Tibial artery (tissue), 4 donors: ENCODE data around the gene KCNK17.

Experiments
- DNase-seq, 2 donors: peaks; one replicate each; pipeline ENCODE4 v3.0.0-alpha.2; 2019
- H3K27ac ChIP-seq, 2 donors: fragments of 200-600 bp; sonication (generic) in 1 of 2; 1 replicate in 1 of 2; 2 replicates in 1 of 2; pipeline ENCODE4 v1.5.1; 2018 to 2019; ENCODE audit warnings: mild to moderate bottlenecking in 1 of 2
- H3K27me3 ChIP-seq, 2 donors: fragments of 200-600 bp; sonication (generic) in 1 of 2; one replicate each; pipeline versions ENCODE4 v1.5.1 to v1.6.0; 2016 to 2019
- H3K36me3 ChIP-seq, 3 donors: fragments of 200-600 bp; sonication (generic) in 2 of 3; one replicate each; pipeline ENCODE4 v1.5.1; 2016 to 2019; ENCODE audit warnings: mild to moderate bottlenecking in 2 of 3
- H3K4me1 ChIP-seq, 4 donors: fragments of 200-600 bp; sonication (generic) in 2 of 4; 1 replicate in 3 of 4; 2 replicates in 1 of 4; pipeline ENCODE4 v1.5.1; 2016 to 2019
- H3K4me3 ChIP-seq, 2 donors: fragments of 200-600 bp; sonication (generic) in 1 of 2; 1 replicate in 1 of 2; 2 replicates in 1 of 2; pipeline ENCODE4 v1.5.1; 2018 to 2019; ENCODE audit warnings: mild to moderate bottlenecking in 2 of 2
- H3K9me3 ChIP-seq, 3 donors: fragments of 200-600 bp; sonication (generic) in 1 of 3; one replicate each; pipeline ENCODE4 v1.5.1; 2016 to 2019
- CTCF ChIP-seq, 2 experiments: fragments of 200-600 bp in 1 of 2; fragments of 450-650 bp in 1 of 2; IDR thresholded peaks; one replicate each; pipeline ENCODE4 v1.5.1; 2017 to 2019; ENCODE audit warnings: antibody characterized with exemption in 2 of 2, mild to moderate bottlenecking in 1 of 2, moderate library complexity in 1 of 2
- intact Hi-C: fragments of 100-400 bp; cut with DNase I; formaldehyde crosslinking; loops from one replicate; pipeline ENCODE4 v1.15.0; 2023; ENCODE audit warnings: low total_unique reads

Gene KCNK17

GRCh38 chr6:39281312-39281980 is 32.8 kb downstream of the KCNK17 start:
- DNase-seq: no peak
- Histone ChIP-seq H3K27ac (no peak overlapping the region), H3K4me1 (peaks cover 0 to 7% (median 2%) of the 10 kb centered on the region in 4 donors), H3K36me3 (no peaks in the 10 kb centered on the region), H3K4me3 (no peak overlapping the region), H3K9me3 (no peaks in the 10 kb centered on the region), H3K27me3 (peaks cover 0 to 10% of the 10 kb centered on the region in 2 donors)
- intact Hi-C loops: no loop called here
- no peak for TF ChIP-seq CTCF (IDR thresholded peaks at IDR 0.05)

DNA sequence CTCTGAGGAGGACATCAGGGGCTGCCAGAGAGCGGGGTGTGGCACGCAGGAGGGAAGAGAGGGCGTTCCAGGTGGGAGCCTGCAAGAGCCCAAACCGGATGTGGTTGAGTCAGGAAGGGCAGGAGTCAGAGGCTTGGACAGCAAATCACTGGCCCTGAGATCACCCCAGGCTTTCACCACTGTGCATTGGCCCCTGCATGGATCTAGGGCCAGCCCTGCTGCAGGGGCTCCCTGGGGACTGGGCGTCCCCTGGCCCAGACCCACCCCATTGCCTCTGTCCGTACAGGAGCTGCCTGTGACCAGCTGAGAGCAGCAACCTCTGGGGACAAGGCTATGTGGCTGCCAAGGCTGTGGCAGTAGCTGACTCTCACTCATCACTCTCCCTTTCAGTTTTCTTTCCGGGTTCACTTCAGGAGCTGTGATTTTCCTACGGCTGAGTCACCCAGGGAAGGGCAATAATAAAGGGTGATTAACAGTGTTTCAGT is 33.9 kb downstream of the KCNK17 start:
- intact Hi-C loops: no loop called here
- no peak overlapping the region for H3K27ac ChIP-seq
- no peak for DNase-seq
- TF ChIP-seq CTCF (IDR thresholded peaks at IDR 0.05): no peak
- no peak overlapping the region for H3K4me3 ChIP-seq
- H3K4me1 ChIP-seq: peaks cover 0 to 7% (median 2%) of the 10 kb centered on the region in 4 donors
- H3K27me3 ChIP-seq: peaks cover 0 to 10% of the 10 kb centered on the region in 2 donors
- no peaks in the 10 kb centered on the region for H3K9me3 ChIP-seq
- H3K36me3 ChIP-seq: no peaks in the 10 kb centered on the region

DNA sequence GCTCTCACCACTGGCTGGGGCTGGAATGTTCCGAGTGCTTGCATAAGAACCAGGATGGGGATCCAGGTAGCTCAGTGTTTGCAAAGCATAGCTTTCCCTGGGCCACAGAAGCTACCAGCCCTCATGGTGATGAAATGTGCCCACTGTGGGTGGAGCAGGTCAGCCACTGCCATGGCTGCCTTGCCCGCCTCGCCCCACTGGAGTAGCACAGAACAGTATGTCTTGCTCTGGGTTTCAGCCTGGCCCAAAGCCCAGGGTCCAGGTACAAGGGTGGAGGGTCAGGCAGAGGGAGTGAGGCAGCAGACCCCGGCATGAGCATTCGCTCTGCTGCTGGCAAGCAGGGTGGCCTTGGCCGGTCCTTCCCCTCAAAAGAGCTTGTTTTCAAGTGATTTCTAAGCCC is 34.7 kb downstream of the KCNK17 start:
- Histone ChIP-seq H3K27me3 (peaks cover 0 to 10% of the 10 kb centered on the region in 2 donors), H3K36me3 (no peaks in the 10 kb centered on the region), H3K4me1 (peaks cover 0 to 7% (median 2%) of the 10 kb centered on the region in 4 donors), H3K4me3 (no peak overlapping the region), H3K9me3 (no peaks in the 10 kb centered on the region), H3K27ac (no peak overlapping the region)
- no peak for TF ChIP-seq CTCF (IDR thresholded peaks at IDR 0.05)
- DNase-seq: no peak
- intact Hi-C loops: no loop called here

- H3K4me3 ChIP-seq: no peak overlapping the region
- H3K9me3 ChIP-seq: no peaks in the 10 kb centered on the region
- no peak for TF ChIP-seq CTCF (IDR thresholded peaks at IDR 0.05)
- no peak for DNase-seq
- peaks cover 0 to 3% of the 10 kb centered on the region in 2 donors for H3K27me3 ChIP-seq
- no peak overlapping the region for H3K27ac ChIP-seq
- peaks cover 0 to 7% (median 2%) of the 10 kb centered on the region in 4 donors for H3K4me1 ChIP-seq
- no peaks in the 10 kb centered on the region for H3K36me3 ChIP-seq
- intact Hi-C loops: no loop called here
Observed at GRCh38 chr6:39276379-39276995, 37.7 kb downstream of the KCNK17 start.

DNA sequence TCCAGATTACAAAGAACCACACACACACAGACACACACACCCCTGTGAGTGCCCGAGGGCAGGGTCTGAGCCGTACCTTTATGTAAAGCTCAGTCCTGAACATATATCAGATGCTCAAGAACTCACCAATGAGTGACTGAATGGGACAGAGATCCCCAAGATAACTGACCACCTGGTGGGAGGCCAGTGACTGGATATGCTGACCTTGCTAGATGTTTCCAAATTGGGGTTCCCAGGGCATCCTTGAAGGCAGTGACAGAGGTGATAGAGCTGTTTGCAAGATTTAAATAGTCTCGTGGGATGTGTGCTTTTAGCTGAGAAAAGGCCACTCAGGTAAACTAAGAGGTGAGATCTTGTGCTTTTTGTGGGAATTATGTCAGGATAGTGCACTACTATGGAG is 39.3 kb downstream of the KCNK17 start:
- no peaks in the 10 kb centered on the region for H3K9me3 ChIP-seq
- DNase-seq: no peak
- intact Hi-C loops: no loop called here
- no peaks in the 10 kb centered on the region for H3K36me3 ChIP-seq
- TF ChIP-seq CTCF (IDR thresholded peaks at IDR 0.05): no peak
- H3K4me1 ChIP-seq: peaks cover 0 to 1% (median 0%) of the 10 kb centered on the region in 4 donors
- no peaks in the 10 kb centered on the region for H3K27me3 ChIP-seq
- H3K4me3 ChIP-seq: no peak overlapping the region
- no peak overlapping the region for H3K27ac ChIP-seq
